GM19438 (cell line): Measurements from ENCODE around the gene MAML2.

ENCODE experiments used
- ATAC-seq: cut with Tn5 transposase; IDR thresholded peaks from one replicate; pipeline ENCODE4 v1.9.1; 2021; ENCODE audit warnings: low read depth; ENCODE audit not compliant: unreplicated experiment

Gene MAML2

GRCh38 chr11:96055706-96056387, 287.1 kb downstream of the MAML2 start:
- no peak for ATAC-seq

GRCh38 chr11:96054870-96055705, 287.9 kb downstream of the MAML2 start:
- no peak for ATAC-seq

- peak; percentile 42 for ATAC-seq
These were observed 289.9 kb downstream of the MAML2 start for GRCh38 chr11:96052921-96053651.

- peak; percentile 92 for ATAC-seq
These were observed 291.2 kb downstream of the MAML2 start for GRCh38 chr11:96051820-96052219.

- no peak for ATAC-seq
These were observed 292.4 kb downstream of the MAML2 start for GRCh38 chr11:96050435-96051182.

- ATAC-seq, result no peak
These were observed 293.6 kb downstream of the MAML2 start for GRCh38 chr11:96049426-96049825.

- no peak for ATAC-seq
These were observed 297.2 kb downstream of the MAML2 start for GRCh38 chr11:96045622-96046456.

- ATAC-seq, result no peak
These were observed 298.2 kb downstream of the MAML2 start for GRCh38 chr11:96044747-96045146.

- no peak for ATAC-seq
These were observed 298.7 kb downstream of the MAML2 start for GRCh38 chr11:96044311-96044710.

GRCh38 chr11:96043291-96043690, 299.7 kb downstream of the MAML2 start:
- no peak for ATAC-seq

GRCh38 chr11:96038046-96038445, 304.9 kb downstream of the MAML2 start:
- ATAC-seq, result no peak

- ATAC-seq, result no peak
These were observed 305.5 kb downstream of the MAML2 start for GRCh38 chr11:96037405-96037949.

GRCh38 chr11:96036863-96037262, 306.1 kb downstream of the MAML2 start:
- ATAC-seq, result no peak

GRCh38 chr11:96035740-96036078, 307.3 kb downstream of the MAML2 start:
- no peak for ATAC-seq

GRCh38 chr11:96035031-96035739, 307.8 kb downstream of the MAML2 start:
- ATAC-seq, result no peak

GRCh38 chr11:96033599-96033998, 309.4 kb downstream of the MAML2 start:
- no peak for ATAC-seq

- no peak for ATAC-seq
These were observed 309.9 kb downstream of the MAML2 start for GRCh38 chr11:96033095-96033494.

GRCh38 chr11:96028746-96029145, 314.2 kb downstream of the MAML2 start:
- no peak for ATAC-seq

GRCh38 chr11:96027021-96027420, 316.0 kb downstream of the MAML2 start:
- ATAC-seq, result no peak
